Measurements from ENCODE around the gene DNPEP.

The DNPEP gene

DNA sequence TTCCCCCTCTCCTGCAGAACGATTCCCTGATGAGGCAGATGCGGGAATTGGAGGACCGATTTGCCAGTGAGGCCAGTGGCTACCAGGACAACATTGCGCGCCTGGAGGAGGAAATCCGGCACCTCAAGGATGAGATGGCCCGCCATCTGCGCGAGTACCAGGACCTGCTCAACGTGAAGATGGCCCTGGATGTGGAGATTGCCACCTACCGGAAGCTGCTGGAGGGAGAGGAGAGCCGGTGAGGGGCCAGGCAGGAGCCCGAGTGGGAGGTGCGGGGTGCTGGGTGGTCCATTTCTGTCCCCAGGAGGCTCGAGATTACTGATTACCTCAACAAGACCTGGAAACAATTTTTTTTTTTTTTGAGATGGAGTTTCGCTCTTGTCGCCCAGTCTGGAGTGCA, 33.6 kb upstream of the DNPEP start:
- ATAC-seq, result no peak
- TF ChIP-seq BACH2 (CRISPR knock-in tag; IDR thresholded peaks at IDR 0.05; ENCODE audit: borderline replicate concordance), result no peak
- no peak for TF ChIP-seq SNAI2 (CRISPR knock-in tag; IDR thresholded peaks at IDR 0.05)
- no peak for TF ChIP-seq ZFP3 (CRISPR knock-in tag; IDR thresholded peaks at IDR 0.05)
- TF ChIP-seq GLIS3 (CRISPR knock-in tag; IDR thresholded peaks at IDR 0.05), result no peak
- no peak for TF ChIP-seq OSR1 (CRISPR knock-in tag; IDR thresholded peaks at IDR 0.05)
- TF ChIP-seq PATZ1 (CRISPR knock-in tag; IDR thresholded peaks at IDR 0.05; ENCODE audit: borderline replicate concordance), result no peak
- no peak for TF ChIP-seq ISL1 (CRISPR knock-in tag; IDR thresholded peaks at IDR 0.05)
- no peak for TF ChIP-seq ZC3H10 (CRISPR knock-in tag; IDR thresholded peaks at IDR 0.05)
- no peak for TF ChIP-seq RARB (CRISPR knock-in tag; IDR thresholded peaks at IDR 0.05)
- no peak for TF ChIP-seq ZNF8 (CRISPR knock-in tag; IDR thresholded peaks at IDR 0.05)
- no peak for TF ChIP-seq PPARA (CRISPR knock-in tag; IDR thresholded peaks at IDR 0.05; ENCODE audit: borderline replicate concordance)
- TF ChIP-seq, protein P1, sequence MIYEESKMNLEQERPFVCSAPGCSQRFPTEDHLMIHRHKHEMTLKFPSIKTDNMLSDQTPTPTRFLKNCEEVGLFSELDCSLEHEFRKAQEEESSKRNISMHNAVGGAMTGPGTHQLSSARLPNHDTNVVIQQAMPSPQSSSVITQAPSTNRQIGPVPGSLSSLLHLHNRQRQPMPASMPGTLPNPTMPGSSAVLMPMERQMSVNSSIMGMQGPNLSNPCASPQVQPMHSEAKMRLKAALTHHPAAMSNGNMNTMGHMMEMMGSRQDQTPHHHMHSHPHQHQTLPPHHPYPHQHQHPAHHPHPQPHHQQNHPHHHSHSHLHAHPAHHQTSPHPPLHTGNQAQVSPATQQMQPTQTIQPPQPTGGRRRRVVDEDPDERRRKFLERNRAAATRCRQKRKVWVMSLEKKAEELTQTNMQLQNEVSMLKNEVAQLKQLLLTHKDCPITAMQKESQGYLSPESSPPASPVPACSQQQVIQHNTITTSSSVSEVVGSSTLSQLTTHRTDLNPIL (CRISPR knock-in tag; IDR thresholded peaks at IDR 0.05; ENCODE audit: low read depth), result no peak
- TF ChIP-seq ZFP30 (CRISPR knock-in tag; IDR thresholded peaks at IDR 0.05), result no peak
- TF ChIP-seq CSRNP3 (CRISPR knock-in tag; IDR thresholded peaks at IDR 0.05), result no peak
- no peak for TF ChIP-seq ARNTL (CRISPR knock-in tag; IDR thresholded peaks at IDR 0.05; ENCODE audit: borderline replicate concordance, low read depth)
- TF ChIP-seq TCF4 (CRISPR knock-in tag; IDR thresholded peaks at IDR 0.05; ENCODE audit: borderline replicate concordance), result no peak
- no peak for TF ChIP-seq CSDC2 (CRISPR knock-in tag; IDR thresholded peaks at IDR 0.05)
- TF ChIP-seq ZNF70 (CRISPR knock-in tag; IDR thresholded peaks at IDR 0.05), result no peak
- TF ChIP-seq, protein P2, sequence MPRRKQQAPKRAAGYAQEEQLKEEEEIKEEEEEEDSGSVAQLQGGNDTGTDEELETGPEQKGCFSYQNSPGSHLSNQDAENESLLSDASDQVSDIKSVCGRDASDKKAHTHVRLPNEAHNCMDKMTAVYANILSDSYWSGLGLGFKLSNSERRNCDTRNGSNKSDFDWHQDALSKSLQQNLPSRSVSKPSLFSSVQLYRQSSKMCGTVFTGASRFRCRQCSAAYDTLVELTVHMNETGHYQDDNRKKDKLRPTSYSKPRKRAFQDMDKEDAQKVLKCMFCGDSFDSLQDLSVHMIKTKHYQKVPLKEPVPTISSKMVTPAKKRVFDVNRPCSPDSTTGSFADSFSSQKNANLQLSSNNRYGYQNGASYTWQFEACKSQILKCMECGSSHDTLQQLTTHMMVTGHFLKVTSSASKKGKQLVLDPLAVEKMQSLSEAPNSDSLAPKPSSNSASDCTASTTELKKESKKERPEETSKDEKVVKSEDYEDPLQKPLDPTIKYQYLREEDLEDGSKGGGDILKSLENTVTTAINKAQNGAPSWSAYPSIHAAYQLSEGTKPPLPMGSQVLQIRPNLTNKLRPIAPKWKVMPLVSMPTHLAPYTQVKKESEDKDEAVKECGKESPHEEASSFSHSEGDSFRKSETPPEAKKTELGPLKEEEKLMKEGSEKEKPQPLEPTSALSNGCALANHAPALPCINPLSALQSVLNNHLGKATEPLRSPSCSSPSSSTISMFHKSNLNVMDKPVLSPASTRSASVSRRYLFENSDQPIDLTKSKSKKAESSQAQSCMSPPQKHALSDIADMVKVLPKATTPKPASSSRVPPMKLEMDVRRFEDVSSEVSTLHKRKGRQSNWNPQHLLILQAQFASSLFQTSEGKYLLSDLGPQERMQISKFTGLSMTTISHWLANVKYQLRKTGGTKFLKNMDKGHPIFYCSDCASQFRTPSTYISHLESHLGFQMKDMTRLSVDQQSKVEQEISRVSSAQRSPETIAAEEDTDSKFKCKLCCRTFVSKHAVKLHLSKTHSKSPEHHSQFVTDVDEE (CRISPR knock-in tag; IDR thresholded peaks at IDR 0.05), result no peak

GRCh38 chr2:219420687-219421086, 33.0 kb upstream of the DNPEP start:
- ATAC-seq, result no peak
- TF ChIP-seq POU6F1 (CRISPR knock-in tag; IDR thresholded peaks at IDR 0.05; ENCODE audit: borderline replicate concordance, low read depth), result no peak
- TF ChIP-seq, protein P2 (CRISPR knock-in tag; IDR thresholded peaks at IDR 0.05), result no peak
- TF ChIP-seq ZNF8 (CRISPR knock-in tag; IDR thresholded peaks at IDR 0.05), result no peak
- no peak for TF ChIP-seq CSDC2 (CRISPR knock-in tag; IDR thresholded peaks at IDR 0.05)
- no peak for TF ChIP-seq GLIS3 (CRISPR knock-in tag; IDR thresholded peaks at IDR 0.05)
- TF ChIP-seq ZFP3 (CRISPR knock-in tag; IDR thresholded peaks at IDR 0.05), result no peak
- no peak for TF ChIP-seq TCF4 (CRISPR knock-in tag; IDR thresholded peaks at IDR 0.05; ENCODE audit: borderline replicate concordance)
- no peak for TF ChIP-seq ZNF565 (CRISPR knock-in tag; conservative IDR thresholded peaks at IDR 0.05; ENCODE audit: low read depth)
- no peak for TF ChIP-seq TOX (CRISPR knock-in tag; IDR thresholded peaks at IDR 0.05; ENCODE audit: borderline replicate concordance)
- no peak for TF ChIP-seq PPARA (CRISPR knock-in tag; IDR thresholded peaks at IDR 0.05; ENCODE audit: borderline replicate concordance)
- no peak for TF ChIP-seq BACH2 (CRISPR knock-in tag; IDR thresholded peaks at IDR 0.05; ENCODE audit: borderline replicate concordance)
- TF ChIP-seq, protein P1 (CRISPR knock-in tag; IDR thresholded peaks at IDR 0.05; ENCODE audit: low read depth), result no peak

Data from SK-N-SH treated with all-trans-retinoic acid at 6 μM for 48 hours (cell line).